Measurements from ENCODE around the gene GPR155. TPM values are rescaled to one million over a fixed set of nuclear protein-coding genes. Genes with fewer than 3 reads are reported as not detected.

Gene GPR155
- polyA plus RNA-seq, 3 donors: 3.4 to 7.6 (median 7.0) TPM

DNA sequence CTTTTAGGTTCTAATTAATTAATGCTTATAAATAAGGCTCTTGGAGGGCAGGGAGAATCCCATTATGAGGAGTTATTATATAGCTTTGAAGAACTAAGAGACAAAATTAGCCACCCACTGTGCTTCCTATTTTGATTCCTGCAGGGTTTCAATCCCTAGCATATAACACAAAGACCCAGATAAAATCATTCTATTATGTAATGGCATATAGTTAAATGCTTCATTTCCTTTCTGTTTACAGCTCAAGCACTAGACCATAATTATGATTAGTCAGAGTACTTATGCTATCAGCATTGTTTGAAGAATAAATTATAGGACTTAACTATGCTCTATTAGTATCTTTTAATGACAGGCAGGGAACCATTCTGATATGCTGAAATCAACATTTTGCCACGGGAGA, 9.1 kb downstream of the GPR155 start:
- TF ChIP-seq, protein P1, sequence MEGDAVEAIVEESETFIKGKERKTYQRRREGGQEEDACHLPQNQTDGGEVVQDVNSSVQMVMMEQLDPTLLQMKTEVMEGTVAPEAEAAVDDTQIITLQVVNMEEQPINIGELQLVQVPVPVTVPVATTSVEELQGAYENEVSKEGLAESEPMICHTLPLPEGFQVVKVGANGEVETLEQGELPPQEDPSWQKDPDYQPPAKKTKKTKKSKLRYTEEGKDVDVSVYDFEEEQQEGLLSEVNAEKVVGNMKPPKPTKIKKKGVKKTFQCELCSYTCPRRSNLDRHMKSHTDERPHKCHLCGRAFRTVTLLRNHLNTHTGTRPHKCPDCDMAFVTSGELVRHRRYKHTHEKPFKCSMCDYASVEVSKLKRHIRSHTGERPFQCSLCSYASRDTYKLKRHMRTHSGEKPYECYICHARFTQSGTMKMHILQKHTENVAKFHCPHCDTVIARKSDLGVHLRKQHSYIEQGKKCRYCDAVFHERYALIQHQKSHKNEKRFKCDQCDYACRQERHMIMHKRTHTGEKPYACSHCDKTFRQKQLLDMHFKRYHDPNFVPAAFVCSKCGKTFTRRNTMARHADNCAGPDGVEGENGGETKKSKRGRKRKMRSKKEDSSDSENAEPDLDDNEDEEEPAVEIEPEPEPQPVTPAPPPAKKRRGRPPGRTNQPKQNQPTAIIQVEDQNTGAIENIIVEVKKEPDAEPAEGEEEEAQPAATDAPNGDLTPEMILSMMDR (IDR thresholded peaks at IDR 0.05): no peak
- Histone ChIP-seq H3K4me2 (replicated peaks; ENCODE audit: extremely low read depth, low read length, poor library complexity, severe bottlenecking) (no peak overlapping the region), H4K20me1 (ENCODE audit: insufficient read depth, low read length) (no peaks in the 10 kb centered on the region), H2AFZ (ENCODE audit: insufficient read depth, low read depth, low read length, poor library complexity, severe bottlenecking) (no peak overlapping the region), H3K4me1 (ENCODE audit: control insufficient read depth in 1 of 2, insufficient read depth in 2 of 2, low read length in 2 of 2) (no peaks in the 10 kb centered on the region), H3K79me2 (ENCODE audit: insufficient read depth, low read length) (no peaks in the 10 kb centered on the region), H3K4me3 (replicated peaks in 1 of 3; ENCODE audit: low read depth in 2 of 3, low read length in 3 of 3) (no peak overlapping the region), H3K9ac (ENCODE audit: insufficient read depth, low read length, poor library complexity, severe bottlenecking) (no peak overlapping the region), H3K36me3 (replicated peaks in 1 of 2; ENCODE audit: control insufficient read depth in 1 of 2, insufficient read depth in 2 of 2, low read length in 2 of 2) (peaks cover 4 to 24% of the 10 kb centered on the region in 2 donors), H3K27ac (ENCODE audit: low read depth in 1 of 2, low read length in 2 of 2) (no peak overlapping the region), H3K9me3 (replicated peaks in 1 of 2; ENCODE audit: control insufficient read depth in 1 of 2, insufficient read depth in 1 of 2, low read length in 2 of 2) (no peaks in the 10 kb centered on the region), H3K27me3 (ENCODE audit: control insufficient read depth in 2 of 2, insufficient read depth in 2 of 2, low read length in 2 of 2) (no peaks in the 10 kb centered on the region)
- H3K9me3 Mint-ChIP-seq: no peaks in the 10 kb centered on the region
- DNase-seq: no peak
- peaks cover 8 to 33% of the 10 kb centered on the region in 2 donors for H3K36me3 Mint-ChIP-seq
- intact Hi-C loops (cut with micrococcal nuclease): no loop called here
- no CpG with 5 or more reads among the region's 1 CpG for WGBS (ENCODE audit: insufficient coverage)
- no peaks in the 10 kb centered on the region for H3K4me1 Mint-ChIP-seq
- no peaks in the 10 kb centered on the region for H3K27me3 Mint-ChIP-seq (ENCODE audit: low read depth in 3 of 3)
- no peak overlapping the region for H3K27ac Mint-ChIP-seq
- no peak overlapping the region for H3K4me3 Mint-ChIP-seq

DNA sequence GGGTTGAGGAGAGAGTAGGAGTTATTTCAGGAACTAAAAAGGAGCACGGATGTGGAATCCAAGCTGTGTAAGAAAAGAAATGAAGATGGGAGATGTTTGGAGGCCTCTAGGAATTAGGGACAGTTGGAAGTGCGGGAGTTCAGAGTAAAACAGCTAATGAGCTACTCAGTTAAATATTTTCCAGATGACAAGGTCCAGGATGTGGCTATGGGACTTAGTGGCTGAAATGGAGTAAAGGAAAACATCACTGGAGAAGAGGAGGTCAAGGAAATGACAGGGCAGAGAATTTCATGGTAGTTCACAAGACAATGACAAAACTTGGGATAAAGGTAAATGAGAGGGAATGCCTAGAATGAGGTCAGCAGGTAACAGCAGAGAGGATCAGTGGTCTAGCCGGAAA, 13.0 kb downstream of the GPR155 start:
- Mint-ChIP-seq H3K4me1 (no peaks in the 10 kb centered on the region), H3K36me3 (peaks cover 5 to 11% of the 10 kb centered on the region in 2 donors), H3K27ac (no peak overlapping the region), H3K4me3 (peak overlapping the region in 1 of 2 donors; percentile 41), H3K9me3 (no peaks in the 10 kb centered on the region), H3K27me3 (ENCODE audit: low read depth in 3 of 3) (peaks cover 0 to 4% (median 2%) of the 10 kb centered on the region in 3 donors)
- no peaks in the 10 kb centered on the region for H3K27me3 ChIP-seq (ENCODE audit: control insufficient read depth in 2 of 2, insufficient read depth in 2 of 2, low read length in 2 of 2)
- no peak overlapping the region for H3K9ac ChIP-seq (ENCODE audit: insufficient read depth, low read length, poor library complexity, severe bottlenecking)
- H3K4me3 ChIP-seq (replicated peaks in 1 of 3; ENCODE audit: low read depth in 2 of 3, low read length in 3 of 3): no peak overlapping the region
- H3K4me1 ChIP-seq (ENCODE audit: control insufficient read depth in 1 of 2, insufficient read depth in 2 of 2, low read length in 2 of 2): no peaks in the 10 kb centered on the region
- no peak overlapping the region for H3K4me2 ChIP-seq (replicated peaks; ENCODE audit: extremely low read depth, low read length, poor library complexity, severe bottlenecking)
- H4K20me1 ChIP-seq (ENCODE audit: insufficient read depth, low read length): no peaks in the 10 kb centered on the region
- peaks cover 4% of the 10 kb centered on the region in 2 donors for H3K36me3 ChIP-seq (replicated peaks in 1 of 2; ENCODE audit: control insufficient read depth in 1 of 2, insufficient read depth in 2 of 2, low read length in 2 of 2)
- TF ChIP-seq, protein P1 (IDR thresholded peaks at IDR 0.05): no peak
- H3K79me2 ChIP-seq (ENCODE audit: insufficient read depth, low read length): no peaks in the 10 kb centered on the region
- no peak overlapping the region for H3K27ac ChIP-seq (ENCODE audit: low read depth in 1 of 2, low read length in 2 of 2)
- no peaks in the 10 kb centered on the region for H3K9me3 ChIP-seq (replicated peaks in 1 of 2; ENCODE audit: control insufficient read depth in 1 of 2, insufficient read depth in 1 of 2, low read length in 2 of 2)
- H2AFZ ChIP-seq (ENCODE audit: insufficient read depth, low read depth, low read length, poor library complexity, severe bottlenecking): no peak overlapping the region
- intact Hi-C loops (cut with micrococcal nuclease): no loop called here
- DNase-seq: no peak
- 83% methylated on average over 3 of the region's 3 CpGs for WGBS (ENCODE audit: insufficient coverage)
